HG03565 (cell line): ENCODE measurements around the gene MCUB.

Experiments used
- ATAC-seq: cut with Tn5 transposase; IDR thresholded peaks from one replicate; pipeline ENCODE4 v1.9.1; 2021; ENCODE audit warnings: mild to moderate bottlenecking, moderate library complexity; ENCODE audit not compliant: unreplicated experiment

MCUB gene

DNA sequence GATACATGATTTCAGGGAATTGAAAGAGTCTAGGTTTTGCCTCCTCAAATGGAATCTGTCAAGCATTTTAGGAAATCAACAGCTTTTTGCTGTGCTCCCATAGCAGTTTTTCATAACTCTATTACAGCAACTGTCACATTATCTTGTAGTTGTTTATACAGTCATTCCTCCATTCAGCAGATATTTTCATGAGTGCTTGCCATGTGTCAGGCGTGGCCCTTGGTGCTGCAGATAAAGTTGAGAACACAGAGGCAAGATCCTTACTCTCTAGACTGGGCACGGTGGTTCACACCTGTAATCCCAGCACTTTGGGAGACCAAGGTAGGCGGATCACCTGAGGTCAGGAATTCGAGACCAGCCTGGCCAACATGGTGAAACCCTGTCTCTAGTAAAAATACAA is 67.3 kb downstream of the MCUB start:
- ATAC-seq, result no peak

- ATAC-seq, result no peak
These were observed 69.7 kb downstream of the MCUB start for GRCh38 chr4:109629775-109630174.

DNA sequence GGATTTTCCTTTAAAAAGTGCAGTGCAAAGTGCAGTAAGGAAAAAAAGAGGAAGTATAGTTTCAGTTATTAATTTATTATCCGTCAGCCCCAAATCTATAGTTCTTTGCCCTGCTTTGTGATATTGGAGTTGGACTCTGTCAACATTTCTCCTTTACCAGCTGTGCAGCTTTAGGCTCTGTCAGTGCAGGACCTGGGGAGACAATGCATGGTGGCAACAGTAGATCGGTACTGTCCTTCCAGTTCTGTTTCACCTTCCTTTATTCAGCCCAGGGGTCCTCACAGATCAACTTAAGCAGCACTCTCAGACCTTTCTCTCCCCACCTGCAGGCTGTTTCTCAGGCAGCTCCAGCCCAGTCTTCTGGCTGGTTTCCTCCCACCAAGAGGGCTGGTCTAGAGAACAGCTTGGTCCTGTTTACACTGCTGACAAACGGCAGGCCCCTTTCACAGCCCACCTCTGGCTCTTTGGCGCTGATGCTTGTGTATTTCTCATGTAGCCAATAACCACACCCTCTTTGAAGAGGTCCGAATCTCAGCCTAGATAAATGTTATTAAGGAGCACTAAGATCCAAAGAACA is 71.6 kb downstream of the MCUB start:
- no peak for ATAC-seq

DNA sequence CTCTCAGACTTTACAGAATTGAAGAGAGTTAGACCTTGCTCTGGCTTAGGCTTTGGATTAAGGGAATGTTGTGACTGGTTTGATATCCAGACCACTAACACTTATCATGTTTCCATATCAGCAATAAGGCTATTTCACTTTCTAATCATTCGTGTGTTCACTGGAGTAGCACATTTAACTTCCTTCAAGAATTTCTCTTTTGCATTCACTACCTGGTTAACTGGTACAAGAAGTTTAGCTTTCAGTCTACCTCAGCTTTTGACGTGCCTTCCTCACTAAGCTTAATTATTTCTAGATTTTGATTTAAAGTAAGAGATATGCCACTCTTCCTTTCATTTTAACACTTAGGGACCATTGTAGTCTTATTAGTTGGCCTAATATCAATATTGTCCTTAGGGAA is 80.6 kb downstream of the MCUB start:
- ATAC-seq, result no peak

- no peak for ATAC-seq
These were observed 86.0 kb downstream of the MCUB start for GRCh38 chr4:109645874-109646710.

DNA sequence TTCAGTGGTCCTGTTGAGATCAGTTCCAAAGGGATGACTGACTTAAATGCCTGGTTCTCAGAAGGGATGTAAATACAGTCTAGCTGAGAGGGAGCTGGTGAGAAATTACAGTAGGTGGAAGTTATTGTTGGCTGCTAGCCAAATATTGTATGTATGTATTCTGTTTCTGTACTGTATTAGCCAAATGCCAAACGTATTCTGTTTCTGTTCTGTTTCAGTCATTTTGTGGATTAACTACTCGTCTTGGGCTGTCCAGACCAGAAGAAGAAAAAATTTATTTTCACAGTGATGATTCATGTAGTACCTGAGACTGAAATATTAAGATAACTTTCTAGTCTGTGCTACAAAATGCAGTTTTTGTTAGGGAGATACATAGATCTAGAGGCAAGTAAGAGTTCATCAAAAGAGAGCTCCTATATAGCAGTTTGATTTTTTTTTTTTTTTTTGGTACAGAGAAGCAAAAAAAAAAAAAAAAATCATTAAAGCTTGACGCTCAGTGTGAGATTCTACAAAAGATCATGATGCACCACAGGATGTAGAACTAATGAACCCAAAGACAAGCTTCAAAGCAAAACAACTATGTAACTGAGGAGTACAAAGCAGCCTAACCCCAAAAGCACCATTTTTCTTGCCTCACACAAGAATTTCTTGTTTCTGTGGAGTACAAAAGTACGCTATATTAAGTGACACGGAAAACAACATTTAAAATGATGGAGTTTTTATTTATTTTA is 88.4 kb downstream of the MCUB start:
- ATAC-seq, result peak; percentile 59

GRCh38 chr4:109648997-109649575 is 89.0 kb downstream of the MCUB start:
- ATAC-seq, result no peak

GRCh38 chr4:109649872-109650271 is 89.8 kb downstream of the MCUB start:
- peak; percentile 84 for ATAC-seq

GRCh38 chr4:109655396-109655795 is 95.3 kb downstream of the MCUB start:
- no peak for ATAC-seq

GRCh38 chr4:109657854-109658418 is 97.9 kb downstream of the MCUB start:
- ATAC-seq, result no peak

DNA sequence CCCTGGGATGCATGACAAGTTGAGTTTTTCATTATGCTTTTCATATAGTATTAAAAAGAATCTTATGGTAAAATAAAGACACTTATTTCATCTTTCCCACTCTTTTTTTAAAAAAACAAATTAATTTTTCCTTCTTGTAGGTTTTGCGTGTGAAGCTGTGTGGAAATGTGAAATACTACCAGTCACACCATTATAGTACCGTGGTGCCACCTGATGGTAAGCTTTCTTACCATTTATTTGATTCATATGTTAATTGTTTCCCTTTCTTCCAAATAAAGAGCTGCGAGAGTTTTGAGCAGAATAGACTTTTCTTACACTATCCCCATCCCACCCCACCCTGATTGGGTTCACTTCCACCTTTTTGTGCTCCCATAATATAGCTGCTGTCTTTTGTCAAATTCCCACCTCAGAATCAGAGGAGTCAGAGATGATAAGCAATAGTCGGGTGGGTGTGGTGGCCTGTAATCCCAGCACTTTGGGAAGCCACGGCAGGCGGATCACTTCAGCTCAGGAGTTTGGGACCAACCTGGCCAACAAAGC is 98.9 kb downstream of the MCUB start:
- ATAC-seq, result no peak

GRCh38 chr4:109662116-109662515 is 102.1 kb downstream of the MCUB start:
- ATAC-seq, result no peak

DNA sequence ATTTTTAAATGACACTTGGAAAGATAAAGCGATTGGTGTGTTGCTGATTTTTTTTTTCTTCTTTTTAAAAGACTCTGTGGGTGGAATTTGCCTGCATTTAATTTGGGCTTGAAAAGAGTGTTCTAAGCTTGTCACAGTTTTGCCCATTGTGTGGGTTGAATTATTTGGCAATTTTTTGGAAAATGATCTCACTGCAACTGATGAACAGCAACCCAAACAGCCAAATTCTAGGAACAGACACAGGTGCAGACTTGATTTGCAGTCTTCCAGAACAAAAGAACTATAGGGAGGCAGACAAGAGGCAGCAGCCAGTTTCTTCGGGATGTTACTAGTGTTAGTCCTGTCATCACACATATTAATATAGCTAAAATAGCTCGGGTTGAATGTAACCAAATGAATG is 102.7 kb downstream of the MCUB start:
- ATAC-seq, result no peak

GRCh38 chr4:109665783-109666485 is 105.9 kb downstream of the MCUB start:
- no peak for ATAC-seq

DNA sequence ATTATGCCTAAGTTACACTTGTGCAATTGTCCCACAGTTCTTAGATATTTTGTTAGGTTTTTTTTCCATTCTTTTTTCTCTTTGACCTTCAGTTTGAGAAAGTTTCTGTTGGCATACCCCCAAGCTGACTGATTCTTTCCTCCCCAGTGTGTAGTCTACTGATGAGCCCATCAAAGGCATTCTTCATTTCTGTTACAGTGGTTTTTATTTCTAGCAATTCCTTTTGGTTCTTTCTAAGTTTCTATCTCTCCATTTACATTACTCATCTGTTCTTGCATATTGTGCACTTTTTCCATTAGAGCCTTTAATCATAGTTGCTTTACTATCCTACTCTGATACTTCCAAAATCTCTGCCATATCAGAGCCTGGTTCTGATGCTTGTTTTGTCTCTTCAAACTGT is 111.3 kb downstream of the MCUB start:
- no peak for ATAC-seq

GRCh38 chr4:109672169-109672930 is 112.3 kb downstream of the MCUB start:
- no peak for ATAC-seq

DNA sequence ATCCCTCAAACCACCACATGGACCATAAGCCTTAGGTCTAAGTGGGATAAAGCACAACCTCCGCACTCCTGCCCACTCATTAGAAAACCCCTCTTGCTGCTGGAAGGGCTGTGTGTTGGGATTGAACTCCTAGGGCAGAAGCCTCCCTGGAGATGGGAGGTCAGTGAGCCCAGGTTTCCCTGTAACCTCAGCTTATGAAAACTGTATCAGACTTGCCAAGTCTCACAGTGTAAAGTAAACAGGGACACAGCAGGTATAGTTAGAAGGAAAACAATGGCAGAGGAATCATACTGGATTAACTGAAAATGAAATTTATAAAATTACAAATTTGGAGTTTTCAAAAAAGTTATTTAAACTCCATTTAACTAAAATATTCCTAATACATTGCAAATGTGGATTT is 113.3 kb downstream of the MCUB start:
- ATAC-seq, result no peak

DNA sequence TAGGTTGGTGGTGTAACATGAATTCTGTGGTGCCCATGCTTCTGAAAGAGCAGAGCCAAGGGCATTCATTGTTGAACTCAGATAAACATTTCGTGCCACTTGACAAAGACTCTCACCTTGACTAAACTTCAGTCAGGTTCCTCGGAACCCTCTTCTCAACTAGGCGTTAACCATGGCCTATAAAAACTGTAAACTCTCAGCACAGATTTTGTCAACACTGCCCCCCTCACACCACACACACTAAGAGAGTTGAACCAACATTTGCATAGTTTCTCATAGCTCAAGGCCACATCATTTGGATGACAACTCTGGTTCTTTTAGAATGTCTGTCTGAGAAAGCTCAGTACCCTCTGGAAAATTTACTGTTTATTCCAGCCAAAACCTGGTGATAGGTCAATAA is 115.1 kb downstream of the MCUB start:
- ATAC-seq, result no peak

- no peak for ATAC-seq
These were observed 115.8 kb downstream of the MCUB start for GRCh38 chr4:109675843-109676242.

GRCh38 chr4:109676886-109677285 is 116.8 kb downstream of the MCUB start:
- no peak for ATAC-seq
